Fibroblast of lung (primary cell): Measurements from ENCODE around the gene USF1. TPM values are rescaled to one million over a fixed set of nuclear protein-coding genes. Genes with fewer than 3 reads are reported as not detected.
A peak's percentile ranks its signal among the peaks of the same experiment; 100 is the strongest.

Experiments
- DNase-seq, 2 donors: peaks; one replicate each; pipeline versions ENCODE4 v3.0.0 to v3.0.0-alpha.2; 2010; ENCODE audit warnings: low read depth in 2 of 2
- H2AFZ ChIP-seq: 2 replicates; pipeline ENCODE4 v1.5.1; 2012; ENCODE audit warnings: low read length, control low read depth, inconsistent platforms
- H3K27ac ChIP-seq: 2 replicates; pipeline ENCODE4 v1.5.1; 2011; ENCODE audit warnings: low read length, control low read depth; ENCODE audit not compliant: insufficient read depth
- H3K27me3 ChIP-seq: 2 replicates; pipeline ENCODE4 v1.5.1; 2011; ENCODE audit warnings: mild to moderate bottlenecking, low read length; ENCODE audit not compliant: control insufficient read depth, insufficient read depth
- H3K36me3 ChIP-seq: 2 replicates; pipeline ENCODE4 v1.5.1; 2011; ENCODE audit warnings: low read length; ENCODE audit not compliant: control insufficient read depth, insufficient read depth
- H3K4me1 ChIP-seq: 2 replicates; pipeline ENCODE4 v1.5.1; 2011; ENCODE audit warnings: low read length; ENCODE audit not compliant: control insufficient read depth, insufficient read depth; ENCODE audit errors: extremely low read depth
- H3K4me2 ChIP-seq: 2 replicates; pipeline ENCODE4 v1.5.1; 2011; ENCODE audit warnings: low read length, control low read depth; ENCODE audit not compliant: insufficient read depth; ENCODE audit errors: extremely low read depth
- H3K4me3 ChIP-seq, 4 experiments: fragments of 200-600 bp in 1 of 4; sonication (generic) in 1 of 4; replicated peaks in 1 of 4; 2 replicates each; pipeline ENCODE4 v1.5.1; 2011 to 2016; ENCODE audit warnings: low read length in 4 of 4, low read depth in 3 of 4, mild to moderate bottlenecking in 3 of 4, control low read depth in 2 of 4, inconsistent platforms in 1 of 4, mixed read lengths in 1 of 4; ENCODE audit not compliant: insufficient read depth in 1 of 4; ENCODE audit errors: control extremely low read depth in 1 of 4
- H3K79me2 ChIP-seq: 2 replicates; pipeline ENCODE4 v1.5.1; 2012; ENCODE audit warnings: mild to moderate bottlenecking, low read length, inconsistent platforms; ENCODE audit not compliant: control insufficient read depth, insufficient read depth
- H3K9ac ChIP-seq: 2 replicates; pipeline ENCODE4 v1.5.1; 2011; ENCODE audit warnings: mild to moderate bottlenecking, low read length, control low read depth; ENCODE audit not compliant: insufficient read depth
- H3K9me3 ChIP-seq: 2 replicates; pipeline ENCODE4 v1.5.1; 2012; ENCODE audit warnings: low read depth, low read length; ENCODE audit not compliant: control insufficient read depth, insufficient read depth
- H4K20me1 ChIP-seq: 2 replicates; pipeline ENCODE4 v1.5.1; 2011; ENCODE audit warnings: low read length; ENCODE audit not compliant: control insufficient read depth, insufficient read depth; ENCODE audit errors: extremely low read depth
- EZH2 ChIP-seq: IDR thresholded peaks from 2 replicates; pipeline ENCODE4 v1.5.1; 2012; ENCODE audit warnings: low read length, control low read depth, mild to moderate bottlenecking; ENCODE audit errors: missing control alignments
- polyA plus RNA-seq, 2 donors: library from polyadenylated mRNA; depleted of rRNA in 1 of 2; stranded (reverse) in 1 of 2; unstranded in 1 of 2; fragments of >200 nt; gene quantifications; 2 replicates each; pipeline ENCODE4 v1.2.1, GENCODE V29; 2011 to 2012; ENCODE audit warnings: missing spikeins in 1 of 2
- total RNA-seq: library from RNA; depleted of rRNA; stranded (reverse); fragments of >200 nt; gene quantifications from 2 replicates; pipeline ENCODE4 v1.2.1, GENCODE V29; 2014
- TF ChIP-seq, protein P1 (sequence below), 2 donors: IDR thresholded peaks in 1 of 2; conservative IDR thresholded peaks in 1 of 2; 1 replicate in 1 of 2; 2 replicates in 1 of 2; pipeline ENCODE4 v1.5.1; 2011 to 2012; ENCODE audit warnings: low read length in 2 of 2, control low read depth in 1 of 2, inconsistent platforms in 1 of 2, low read depth in 1 of 2, mild to moderate bottlenecking in 1 of 2

The USF1 gene
- total and polyA plus RNA-seq, 2 donors (not counting 1 experiment from before 2014, with no cell fraction given) = 23.9 to 80.1 TPM

DNA sequence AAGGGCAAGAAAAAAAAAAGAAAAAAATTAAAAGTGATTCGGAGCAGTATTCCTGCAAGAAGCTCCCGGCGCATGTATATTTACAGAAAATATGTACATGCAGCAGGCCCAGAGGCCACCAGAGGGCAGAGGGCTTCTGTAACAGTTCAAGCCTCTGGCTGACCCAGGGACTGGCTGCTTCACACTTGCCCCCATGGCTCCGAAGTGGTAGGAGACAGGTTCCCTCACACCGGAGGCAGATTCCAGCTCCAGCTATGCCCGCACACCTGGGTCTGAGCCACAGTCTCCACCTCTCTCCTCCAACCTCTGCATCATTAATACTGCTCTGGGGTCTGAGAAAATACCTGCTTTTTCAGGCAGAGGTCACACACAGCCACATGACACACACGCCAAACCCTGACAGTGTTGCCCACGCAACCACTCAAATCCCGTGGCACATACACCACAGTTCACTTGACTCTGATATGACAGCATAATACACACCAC is 26.2 kb upstream of the USF1 start:
- DNase-seq = peak; percentile 19 to 57
- Histone ChIP-seq H3K9ac (no peak overlapping the region), H3K27ac (no peak overlapping the region), H2AFZ (no peak overlapping the region), H3K36me3 (no peaks in the 10 kb centered on the region), H3K4me2 (no peak overlapping the region), H3K27me3 (peaks cover 4% of the 10 kb centered on the region), H3K4me1 (no peaks in the 10 kb centered on the region), H4K20me1 (no peaks in the 10 kb centered on the region), H3K9me3 (no peaks in the 10 kb centered on the region), H3K4me3 (no peak overlapping the region), H3K79me2 (no peaks in the 10 kb centered on the region)
- TF ChIP-seq, protein P1, sequence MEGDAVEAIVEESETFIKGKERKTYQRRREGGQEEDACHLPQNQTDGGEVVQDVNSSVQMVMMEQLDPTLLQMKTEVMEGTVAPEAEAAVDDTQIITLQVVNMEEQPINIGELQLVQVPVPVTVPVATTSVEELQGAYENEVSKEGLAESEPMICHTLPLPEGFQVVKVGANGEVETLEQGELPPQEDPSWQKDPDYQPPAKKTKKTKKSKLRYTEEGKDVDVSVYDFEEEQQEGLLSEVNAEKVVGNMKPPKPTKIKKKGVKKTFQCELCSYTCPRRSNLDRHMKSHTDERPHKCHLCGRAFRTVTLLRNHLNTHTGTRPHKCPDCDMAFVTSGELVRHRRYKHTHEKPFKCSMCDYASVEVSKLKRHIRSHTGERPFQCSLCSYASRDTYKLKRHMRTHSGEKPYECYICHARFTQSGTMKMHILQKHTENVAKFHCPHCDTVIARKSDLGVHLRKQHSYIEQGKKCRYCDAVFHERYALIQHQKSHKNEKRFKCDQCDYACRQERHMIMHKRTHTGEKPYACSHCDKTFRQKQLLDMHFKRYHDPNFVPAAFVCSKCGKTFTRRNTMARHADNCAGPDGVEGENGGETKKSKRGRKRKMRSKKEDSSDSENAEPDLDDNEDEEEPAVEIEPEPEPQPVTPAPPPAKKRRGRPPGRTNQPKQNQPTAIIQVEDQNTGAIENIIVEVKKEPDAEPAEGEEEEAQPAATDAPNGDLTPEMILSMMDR (conservative IDR thresholded peaks at IDR 0.05 in 1 of 2, IDR thresholded peaks at IDR 0.05 in 1 of 2; ENCODE audit: low read depth in 1 of 2, low read length in 2 of 2) = peak; percentile 43 to 63
- TF ChIP-seq EZH2 = no peak

DNA sequence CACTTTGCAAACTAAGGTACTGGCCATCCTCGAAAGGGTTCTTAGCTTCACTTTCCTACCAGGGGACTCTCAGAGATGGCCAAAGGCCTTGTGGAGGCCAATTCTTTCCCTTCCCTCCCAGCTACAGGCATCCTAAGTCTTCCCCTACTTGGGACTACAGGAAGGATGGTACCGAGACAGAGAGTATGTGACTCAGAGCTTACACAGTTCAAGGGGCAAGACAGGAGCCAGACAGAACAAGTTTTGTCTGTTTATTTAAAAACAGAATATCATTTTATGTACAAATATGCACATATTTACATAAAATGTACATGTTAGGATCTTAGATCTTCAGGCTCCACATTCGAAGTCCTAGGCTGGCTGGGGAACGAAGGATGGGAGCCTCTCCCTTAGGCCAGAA is 25.0 kb upstream of the USF1 start:
- DNase-seq = no peak

DNA sequence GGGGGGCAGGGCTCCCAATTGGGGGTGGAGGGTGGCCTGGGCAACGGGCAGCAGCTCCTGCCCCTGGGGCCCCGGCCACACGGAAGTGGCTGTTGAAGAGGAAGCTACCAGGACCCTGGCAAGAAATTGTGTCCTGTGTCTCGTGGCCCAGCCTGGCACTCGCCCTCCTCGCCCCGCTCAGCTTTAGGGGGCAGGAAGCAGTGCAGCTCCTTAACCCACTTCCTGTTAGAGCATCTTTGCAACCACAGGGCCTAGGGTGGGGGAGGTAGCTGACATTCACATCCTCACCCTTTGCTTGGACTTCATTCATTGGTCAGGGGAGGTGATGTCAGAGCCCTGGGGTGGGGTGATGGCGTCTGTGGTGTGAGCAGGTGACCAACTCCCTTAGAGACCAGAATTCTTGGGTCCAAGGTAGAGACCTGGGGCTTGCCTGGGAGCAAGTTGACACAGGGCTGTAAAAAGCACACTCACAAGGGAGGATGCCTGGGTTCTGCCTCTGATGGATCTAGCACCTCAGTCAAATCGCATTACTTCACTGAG is 24.0 kb upstream of the USF1 start, which contains the start of gene ARHGAP30:
ARHGAP30 (minus strand) TSS at position 161 of the 540 bp plus-strand sequence. CDS start 267 bp downstream, outside the sequence.
- H3K9ac ChIP-seq = no peak within 1 kb of the TSS
- H2AFZ ChIP-seq = no peak within 1 kb of the TSS
- H3K4me1 ChIP-seq = no peaks in the 10 kb centered on the region
- H3K4me2 ChIP-seq = no peak within 1 kb of the TSS
- no peak for DNase-seq
- no peak within 1 kb of the TSS for H3K27ac ChIP-seq
- no peaks in the 10 kb centered on the region for H3K79me2 ChIP-seq
- H3K4me3 ChIP-seq = no peak within 1 kb of the TSS
- TF ChIP-seq, protein P1 (conservative IDR thresholded peaks at IDR 0.05 in 1 of 2, IDR thresholded peaks at IDR 0.05 in 1 of 2; ENCODE audit: low read depth in 1 of 2, low read length in 2 of 2) = no peak
- no peak for TF ChIP-seq EZH2
- no peaks in the 10 kb centered on the region for H3K9me3 ChIP-seq
- H3K36me3 ChIP-seq = no peaks in the 10 kb centered on the region
- H3K27me3 ChIP-seq = peaks cover 4% of the 10 kb centered on the region
- H4K20me1 ChIP-seq = no peaks in the 10 kb centered on the region

More for the DNA sequence above, 25.0 kb upstream of the USF1 start:
- Histone ChIP-seq H3K79me2 (no peaks in the 10 kb centered on the region), H3K27me3 (peaks cover 4% of the 10 kb centered on the region), H3K4me1 (no peaks in the 10 kb centered on the region), H3K36me3 (no peaks in the 10 kb centered on the region), H3K4me2 (no peak overlapping the region), H3K9me3 (no peaks in the 10 kb centered on the region), H3K27ac (no peak overlapping the region), H2AFZ (no peak overlapping the region), H3K9ac (no peak overlapping the region), H4K20me1 (no peaks in the 10 kb centered on the region), H3K4me3 (no peak overlapping the region)
- no peak for TF ChIP-seq EZH2
- TF ChIP-seq, protein P1 (conservative IDR thresholded peaks at IDR 0.05 in 1 of 2, IDR thresholded peaks at IDR 0.05 in 1 of 2; ENCODE audit: low read depth in 1 of 2, low read length in 2 of 2) = no peak
